ENCODE measurements around the gene ZDHHC12. TPM values are rescaled to one million over a fixed set of nuclear protein-coding genes. Genes with fewer than 3 reads are reported as not detected.

ZDHHC12 gene
- total RNA-seq, 1 donor from 2014 or later: 18.2 TPM

DNA sequence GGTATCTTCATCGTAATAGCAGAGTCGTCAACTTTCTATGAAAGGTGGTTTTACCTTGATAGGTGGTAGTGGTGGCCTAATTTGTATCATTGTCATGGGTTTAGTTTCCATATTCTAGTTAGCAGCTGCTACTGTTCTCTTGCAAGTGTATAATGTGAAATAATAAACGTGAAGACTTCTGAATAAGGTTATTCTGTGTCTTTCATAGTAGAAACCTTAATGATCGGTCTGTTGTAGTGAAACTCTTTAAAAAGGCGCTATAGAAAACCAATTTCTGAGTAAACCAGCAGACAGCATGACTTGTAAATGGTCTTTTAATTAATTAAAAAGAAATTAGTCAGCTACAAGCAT lies 33.3 kb downstream of the ZDHHC12 start:
- Mint-ChIP-seq H3K27ac (ENCODE audit: unreplicated experiment) (peak overlapping the region; percentile 100), H3K4me3 (ENCODE audit: unreplicated experiment) (peak overlapping the region; percentile 100), H3K27me3 (ENCODE audit: unreplicated experiment) (peaks cover 13% of the 10 kb centered on the region), H3K36me3 (ENCODE audit: unreplicated experiment) (peaks cover 9% of the 10 kb centered on the region), H3K9me3 (ENCODE audit: unreplicated experiment) (peaks cover 12% of the 10 kb centered on the region), H3K4me1 (ENCODE audit: low read depth, unreplicated experiment) (peaks cover 15% of the 10 kb centered on the region)
- TF ChIP-seq CTCF (IDR thresholded peaks at IDR 0.05; ENCODE audit: partially characterized antibody, unreplicated experiment): no peak
- DNase-seq: no peak

GRCh38 chr9:128689820-128690683 lies 33.9 kb downstream of the ZDHHC12 start:
- TF ChIP-seq CTCF (IDR thresholded peaks at IDR 0.05; ENCODE audit: partially characterized antibody, unreplicated experiment): no peak
- H3K36me3 Mint-ChIP-seq (ENCODE audit: unreplicated experiment): peaks cover 9% of the 10 kb centered on the region
- H3K27me3 Mint-ChIP-seq (ENCODE audit: unreplicated experiment): peaks cover 13% of the 10 kb centered on the region
- H3K4me1 Mint-ChIP-seq (ENCODE audit: low read depth, unreplicated experiment): peaks cover 15% of the 10 kb centered on the region
- H3K4me3 Mint-ChIP-seq (ENCODE audit: unreplicated experiment): peak overlapping the region; percentile 100
- H3K27ac Mint-ChIP-seq (ENCODE audit: unreplicated experiment): peak overlapping the region; percentile 100
- peaks cover 12% of the 10 kb centered on the region for H3K9me3 Mint-ChIP-seq (ENCODE audit: unreplicated experiment)
- DNase-seq: peak; percentile 65

DNA sequence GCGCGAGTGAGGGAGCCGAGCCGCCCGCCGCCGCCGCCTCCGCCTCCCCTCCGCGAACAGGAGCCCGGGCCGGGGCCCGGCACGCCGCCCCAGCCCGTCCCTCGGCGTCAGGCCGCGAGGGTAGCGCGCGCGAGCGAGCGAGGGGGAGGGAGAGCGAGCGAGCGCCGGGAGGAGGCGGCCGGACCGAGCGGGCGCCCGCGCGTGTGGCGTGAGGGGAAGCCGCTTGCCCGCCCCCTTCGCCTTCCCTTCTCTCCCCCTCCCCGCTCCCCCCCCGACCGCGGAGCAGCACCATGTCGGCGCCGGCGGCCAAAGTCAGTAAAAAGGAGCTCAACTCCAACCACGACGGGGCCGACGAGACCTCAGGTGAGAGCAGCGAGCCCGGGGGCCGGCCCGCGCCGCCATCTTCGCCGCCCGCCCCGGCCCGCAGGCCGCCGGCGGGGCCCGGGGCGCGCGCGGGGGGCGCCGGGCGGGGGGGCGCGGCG lies 34.6 kb downstream of the ZDHHC12 start:
- Mint-ChIP-seq H3K9me3 (ENCODE audit: unreplicated experiment) (peaks cover 12% of the 10 kb centered on the region), H3K4me1 (ENCODE audit: low read depth, unreplicated experiment) (peaks cover 18% of the 10 kb centered on the region), H3K27me3 (ENCODE audit: unreplicated experiment) (peaks cover 13% of the 10 kb centered on the region), H3K36me3 (ENCODE audit: unreplicated experiment) (peaks cover 9% of the 10 kb centered on the region), H3K27ac (ENCODE audit: unreplicated experiment) (no peak overlapping the region), H3K4me3 (ENCODE audit: unreplicated experiment) (no peak overlapping the region)
- DNase-seq: peak; percentile 67
- no peak for TF ChIP-seq CTCF (IDR thresholded peaks at IDR 0.05; ENCODE audit: partially characterized antibody, unreplicated experiment)

- peaks cover 18% of the 10 kb centered on the region for H3K4me1 Mint-ChIP-seq (ENCODE audit: low read depth, unreplicated experiment)
- peaks cover 14% of the 10 kb centered on the region for H3K27me3 Mint-ChIP-seq (ENCODE audit: unreplicated experiment)
- TF ChIP-seq CTCF (IDR thresholded peaks at IDR 0.05; ENCODE audit: partially characterized antibody, unreplicated experiment): no peak
- H3K27ac Mint-ChIP-seq (ENCODE audit: unreplicated experiment): peak within 1 kb of the TSS; percentile 78
- peaks cover 14% of the 10 kb centered on the region for H3K9me3 Mint-ChIP-seq (ENCODE audit: unreplicated experiment)
- H3K4me3 Mint-ChIP-seq (ENCODE audit: unreplicated experiment): peak within 1 kb of the TSS; percentile 84
- DNase-seq: peak; percentile 97
- H3K36me3 Mint-ChIP-seq (ENCODE audit: unreplicated experiment): peaks cover 9% of the 10 kb centered on the region
Observed at GRCh38 chr9:128688501-128689292, 35.2 kb downstream of the ZDHHC12 start, which contains the start of gene SET. SET (plus strand) TSS chr9:128689222; CDS start chr9:128689583, 361 bp downstream.

Measured in glutamatergic neuron (in vitro differentiated cells).